Activated T-helper 17 cell treated with anti-CD3 and anti-CD28 coated beads, Interleukin-2, amount 50 U/mL, for 72 hours (primary cell): ENCODE data around the gene ATP4A. TPM values are rescaled to one million over a fixed set of nuclear protein-coding genes. Genes with fewer than 3 reads are reported as not detected.

Experiments
- ATAC-seq: fragments of 150-1000 bp; cut with Tn5 transposase; replicated peaks from 2 replicates; pipeline ENCODE4 v1.10.0; 2021; ENCODE audit warnings: mild to moderate bottlenecking, moderate library complexity
- H3K27ac Mint-ChIP-seq: one replicate; pipeline ENCODE4 v1.8.0; 2022; ENCODE audit warnings: mixed read lengths
- H3K27me3 Mint-ChIP-seq: one replicate; pipeline ENCODE4 v1.8.0; 2022; ENCODE audit warnings: mixed read lengths
- H3K36me3 Mint-ChIP-seq: one replicate; pipeline ENCODE4 v1.8.0; 2022; ENCODE audit warnings: low read depth, mild to moderate bottlenecking, mixed read lengths
- H3K4me1 Mint-ChIP-seq: one replicate; pipeline ENCODE4 v1.8.0; 2022; ENCODE audit warnings: mixed read lengths
- H3K4me3 Mint-ChIP-seq: one replicate; pipeline ENCODE4 v1.8.0; 2022; ENCODE audit warnings: mild to moderate bottlenecking, mixed read lengths
- H3K9me3 Mint-ChIP-seq: one replicate; pipeline ENCODE4 v1.8.0; 2022; ENCODE audit warnings: mixed read lengths
- total RNA-seq, 2 donors: library from RNA; stranded (reverse); gene quantifications; one replicate each; pipeline ENCODE4 v1.2.3, GENCODE V29; 2022

The ATP4A gene
- total RNA-seq, 2 donors from 2014 or later = not detected

GRCh38 chr19:35585848-35586247 lies 22.4 kb upstream of the ATP4A start, which contains the start of gene PMIS2:
Gene PMIS2, plus strand, starts transcription at chr19:35586173. Its CDS starts 87 bp downstream, at chr19:35586260.
- no peak within 1 kb of the TSS for H3K27ac Mint-ChIP-seq
- no peaks in the 10 kb centered on the region for H3K4me1 Mint-ChIP-seq
- no peak within 1 kb of the TSS for H3K4me3 Mint-ChIP-seq
- no peaks in the 10 kb centered on the region for H3K9me3 Mint-ChIP-seq
- ATAC-seq = peak; percentile 55
- peaks cover 16% of the 10 kb centered on the region for H3K27me3 Mint-ChIP-seq
- no peaks in the 10 kb centered on the region for H3K36me3 Mint-ChIP-seq

DNA sequence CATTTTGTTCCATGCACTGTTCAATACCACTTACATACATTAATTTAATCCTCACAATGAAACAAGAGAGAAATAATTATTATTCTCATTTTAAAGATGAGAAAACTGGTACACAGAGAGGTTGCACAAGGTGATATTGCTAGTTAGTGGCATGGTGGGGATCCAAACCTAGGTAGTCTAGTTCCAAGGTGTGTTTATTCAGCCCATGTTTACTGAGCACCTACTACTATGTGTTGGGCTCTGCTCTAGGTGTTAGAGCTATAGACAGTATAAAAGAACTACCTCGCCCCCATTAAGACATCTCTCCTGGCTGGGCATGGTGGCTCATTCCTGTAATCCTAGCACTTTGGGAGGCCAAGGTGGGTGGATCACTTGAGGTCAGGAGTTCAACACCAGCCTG lies 19.3 kb upstream of the ATP4A start:
- Mint-ChIP-seq H3K27me3 (peaks cover 18% of the 10 kb centered on the region), H3K9me3 (peaks cover 2% of the 10 kb centered on the region), H3K27ac (no peak overlapping the region), H3K4me3 (no peak overlapping the region), H3K4me1 (no peaks in the 10 kb centered on the region), H3K36me3 (no peaks in the 10 kb centered on the region)
- no peak for ATAC-seq

DNA sequence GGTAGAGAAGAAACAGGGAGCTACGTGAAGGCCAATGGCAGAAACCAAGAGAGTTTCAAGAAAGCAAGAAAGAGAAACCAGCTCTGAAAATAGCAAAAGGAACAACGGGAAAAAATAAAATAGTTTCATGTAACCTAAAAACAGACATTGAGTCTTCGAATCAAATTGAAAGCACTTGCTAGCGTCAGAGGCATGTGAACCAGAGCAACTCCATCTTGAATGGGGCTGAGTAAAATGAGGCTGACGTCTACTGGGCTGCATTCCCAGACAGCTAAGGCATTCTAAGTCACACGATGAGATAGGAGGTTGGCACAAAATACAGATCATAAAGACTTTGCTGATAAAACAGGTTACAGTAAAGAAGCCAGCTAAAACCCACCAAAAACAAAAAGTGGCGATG lies 15.2 kb upstream of the ATP4A start:
- peaks cover 24% of the 10 kb centered on the region for H3K9me3 Mint-ChIP-seq
- no peak for ATAC-seq
- no peaks in the 10 kb centered on the region for H3K36me3 Mint-ChIP-seq

DNA sequence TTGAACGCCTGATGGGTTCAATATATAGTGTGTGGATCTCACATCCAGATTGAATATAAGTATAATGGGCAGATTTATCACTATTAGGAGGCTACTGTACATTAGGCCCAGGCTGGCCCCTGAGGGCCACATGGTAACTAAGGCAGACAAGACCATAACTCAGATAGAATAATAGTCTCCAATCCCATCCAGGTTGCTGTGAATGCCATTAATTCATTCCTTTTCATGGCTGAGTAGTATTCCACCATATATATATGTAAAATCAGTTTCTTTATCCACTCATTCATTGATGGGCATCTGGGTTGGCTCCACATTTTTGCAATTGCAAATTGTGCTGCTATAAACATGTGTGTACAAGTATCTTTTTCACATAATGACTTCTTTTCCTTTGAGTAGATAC lies 14.5 kb upstream of the ATP4A start:
- Mint-ChIP-seq H3K27me3 (peaks cover 12% of the 10 kb centered on the region), H3K27ac (no peak overlapping the region), H3K36me3 (no peaks in the 10 kb centered on the region), H3K4me1 (peaks cover 4% of the 10 kb centered on the region), H3K4me3 (no peak overlapping the region), H3K9me3 (peaks cover 24% of the 10 kb centered on the region)
- ATAC-seq = no peak

More for the DNA sequence above, 15.2 kb upstream of the ATP4A start:
- Mint-ChIP-seq H3K4me1 (peaks cover 4% of the 10 kb centered on the region), H3K27ac (no peak overlapping the region), H3K4me3 (no peak overlapping the region), H3K27me3 (peaks cover 15% of the 10 kb centered on the region)

- no peaks in the 10 kb centered on the region for H3K36me3 Mint-ChIP-seq
- ATAC-seq = peak; percentile 34
- peaks cover 14% of the 10 kb centered on the region for H3K9me3 Mint-ChIP-seq
- H3K27ac Mint-ChIP-seq = no peak overlapping the region
- H3K4me3 Mint-ChIP-seq = no peak overlapping the region
- peaks cover 19% of the 10 kb centered on the region for H3K27me3 Mint-ChIP-seq
- no peaks in the 10 kb centered on the region for H3K4me1 Mint-ChIP-seq
Observed at GRCh38 chr19:35571406-35571965, 8.0 kb upstream of the ATP4A start.

DNA sequence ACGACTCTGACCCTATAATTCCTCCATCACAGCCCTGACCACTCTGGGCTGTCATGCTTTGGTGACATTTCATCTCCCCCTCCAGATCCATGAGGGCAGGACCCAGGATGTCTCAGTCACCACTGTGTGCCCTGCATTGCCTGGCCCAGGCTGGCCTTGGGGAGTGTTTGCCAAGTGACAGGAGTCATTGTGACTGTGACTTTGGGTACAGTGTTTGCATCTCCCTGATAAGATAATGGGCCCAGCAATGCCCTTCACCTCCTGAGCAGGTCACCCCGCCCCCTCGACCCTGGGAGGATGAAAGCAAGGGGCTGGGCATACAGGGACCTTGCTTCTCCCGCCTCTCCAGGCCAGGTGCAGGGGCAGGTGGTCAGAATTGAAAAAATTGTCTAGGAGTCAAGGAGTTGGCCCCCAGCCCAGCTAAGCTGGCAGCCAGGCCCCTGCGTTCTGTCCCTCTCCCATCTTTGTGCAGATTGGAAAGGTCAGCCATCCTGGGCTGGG lies 5.9 kb upstream of the ATP4A start:
- no peak overlapping the region for H3K27ac Mint-ChIP-seq
- no peaks in the 10 kb centered on the region for H3K4me1 Mint-ChIP-seq
- no peaks in the 10 kb centered on the region for H3K36me3 Mint-ChIP-seq
- ATAC-seq = no peak
- H3K9me3 Mint-ChIP-seq = peaks cover 3% of the 10 kb centered on the region
- H3K4me3 Mint-ChIP-seq = no peak overlapping the region
- peaks cover 24% of the 10 kb centered on the region for H3K27me3 Mint-ChIP-seq

GRCh38 chr19:35566738-35567137 lies 3.3 kb upstream of the ATP4A start:
- ATAC-seq = no peak
- H3K9me3 Mint-ChIP-seq = no peaks in the 10 kb centered on the region
- no peaks in the 10 kb centered on the region for H3K36me3 Mint-ChIP-seq
- H3K27me3 Mint-ChIP-seq = peaks cover 35% of the 10 kb centered on the region
- H3K27ac Mint-ChIP-seq = no peak overlapping the region
- no peaks in the 10 kb centered on the region for H3K4me1 Mint-ChIP-seq
- H3K4me3 Mint-ChIP-seq = no peak overlapping the region

- H3K9me3 Mint-ChIP-seq = no peaks in the 10 kb centered on the region
- peaks cover 4% of the 10 kb centered on the region for H3K4me1 Mint-ChIP-seq
- no peak overlapping the region for H3K4me3 Mint-ChIP-seq
- H3K27me3 Mint-ChIP-seq = peaks cover 39% of the 10 kb centered on the region
- no peak overlapping the region for H3K27ac Mint-ChIP-seq
- ATAC-seq = no peak
- H3K36me3 Mint-ChIP-seq = no peaks in the 10 kb centered on the region
Observed at GRCh38 chr19:35565016-35565856, 1.8 kb upstream of the ATP4A start.

- Mint-ChIP-seq H3K27ac (no peak overlapping the region), H3K9me3 (no peaks in the 10 kb centered on the region), H3K4me3 (no peak overlapping the region), H3K4me1 (peaks cover 4% of the 10 kb centered on the region), H3K36me3 (no peaks in the 10 kb centered on the region), H3K27me3 (peaks cover 42% of the 10 kb centered on the region)
- ATAC-seq = no peak
Observed at GRCh38 chr19:35562776-35563175, 682 bp downstream of the ATP4A start.

- no peak for ATAC-seq
- peaks cover 5% of the 10 kb centered on the region for H3K4me1 Mint-ChIP-seq
- no peaks in the 10 kb centered on the region for H3K9me3 Mint-ChIP-seq
- no peaks in the 10 kb centered on the region for H3K36me3 Mint-ChIP-seq
- no peak overlapping the region for H3K27ac Mint-ChIP-seq
- H3K4me3 Mint-ChIP-seq = no peak overlapping the region
- peaks cover 43% of the 10 kb centered on the region for H3K27me3 Mint-ChIP-seq
Observed at GRCh38 chr19:35562336-35562735, 1.1 kb downstream of the ATP4A start.

- Mint-ChIP-seq H3K4me3 (no peak overlapping the region), H3K9me3 (no peaks in the 10 kb centered on the region), H3K27ac (no peak overlapping the region), H3K36me3 (no peaks in the 10 kb centered on the region), H3K27me3 (peaks cover 42% of the 10 kb centered on the region), H3K4me1 (peaks cover 8% of the 10 kb centered on the region)
- ATAC-seq = no peak
Observed at GRCh38 chr19:35561436-35561835, 2.0 kb downstream of the ATP4A start.

DNA sequence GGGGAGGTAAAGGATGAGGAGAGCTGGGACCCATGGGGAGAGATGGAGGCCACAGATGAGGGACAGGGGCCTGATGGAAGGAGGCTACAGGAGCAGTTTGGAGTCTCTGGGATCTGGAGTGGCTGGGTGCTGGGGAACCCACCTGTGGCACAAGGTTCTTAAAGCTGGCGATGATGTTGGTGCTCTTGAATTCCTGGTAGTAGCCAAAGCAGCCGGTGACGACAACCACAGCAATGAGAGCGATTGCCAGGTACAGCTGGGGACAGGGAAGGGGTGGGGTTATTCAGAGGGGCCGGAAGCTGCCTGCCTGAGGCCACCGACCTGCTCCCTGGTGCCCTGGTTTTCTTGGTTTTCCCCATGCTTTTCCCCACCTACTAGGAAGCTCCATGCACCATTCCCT lies 2.8 kb downstream of the ATP4A start:
- peaks cover 8% of the 10 kb centered on the region for H3K4me1 Mint-ChIP-seq
- no peak overlapping the region for H3K4me3 Mint-ChIP-seq
- ATAC-seq = no peak
- H3K27ac Mint-ChIP-seq = no peak overlapping the region
- no peaks in the 10 kb centered on the region for H3K9me3 Mint-ChIP-seq
- H3K27me3 Mint-ChIP-seq = peaks cover 41% of the 10 kb centered on the region
- no peaks in the 10 kb centered on the region for H3K36me3 Mint-ChIP-seq

DNA sequence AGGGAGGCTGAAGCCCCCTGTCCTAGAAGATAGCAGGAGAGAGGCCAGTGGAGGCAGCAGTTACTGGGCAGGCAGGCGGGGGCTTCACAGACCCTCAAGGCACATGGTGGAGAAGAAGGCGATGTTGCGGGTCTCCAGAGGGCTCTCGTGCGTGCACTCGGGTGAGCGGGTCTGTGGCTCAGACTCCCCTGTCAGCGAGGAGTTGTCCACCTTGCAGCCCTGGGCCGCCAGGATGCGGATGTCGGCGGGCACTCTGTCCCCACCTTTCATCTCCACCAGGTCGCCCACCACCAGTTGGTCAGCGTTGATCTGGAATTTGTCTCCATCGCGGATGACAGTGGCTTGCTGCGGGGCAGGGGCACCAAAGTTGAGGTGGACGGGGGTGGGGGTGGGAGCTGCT lies 3.2 kb downstream of the ATP4A start:
- Mint-ChIP-seq H3K4me1 (peaks cover 8% of the 10 kb centered on the region), H3K36me3 (no peaks in the 10 kb centered on the region), H3K27ac (no peak overlapping the region), H3K27me3 (peaks cover 37% of the 10 kb centered on the region), H3K9me3 (no peaks in the 10 kb centered on the region), H3K4me3 (no peak overlapping the region)
- ATAC-seq = no peak

GRCh38 chr19:35559781-35560180 lies 3.7 kb downstream of the ATP4A start:
- no peaks in the 10 kb centered on the region for H3K36me3 Mint-ChIP-seq
- no peak overlapping the region for H3K4me3 Mint-ChIP-seq
- H3K9me3 Mint-ChIP-seq = no peaks in the 10 kb centered on the region
- ATAC-seq = no peak
- H3K27ac Mint-ChIP-seq = no peak overlapping the region
- H3K4me1 Mint-ChIP-seq = peaks cover 8% of the 10 kb centered on the region
- peaks cover 35% of the 10 kb centered on the region for H3K27me3 Mint-ChIP-seq

GRCh38 chr19:35559281-35559659 lies 4.2 kb downstream of the ATP4A start:
- Mint-ChIP-seq H3K9me3 (no peaks in the 10 kb centered on the region), H3K27me3 (peaks cover 35% of the 10 kb centered on the region)

More at GRCh38 chr19:35559281-35559659, 4.2 kb downstream of the ATP4A start:
- ATAC-seq = no peak
- Mint-ChIP-seq H3K4me1 (peaks cover 8% of the 10 kb centered on the region), H3K27ac (no peak overlapping the region), H3K4me3 (peak overlapping the region; percentile 18), H3K36me3 (no peaks in the 10 kb centered on the region)
